WI38 (cell line): ENCODE data around the gene KIF16B.

Experiments
- H3K4me3 ChIP-seq: 2 replicates; pipeline ENCODE4 v1.5.1; 2011; ENCODE audit warnings: low read depth, mild to moderate bottlenecking, control low read depth, low read length
- CTCF ChIP-seq: IDR thresholded peaks from 2 replicates; pipeline ENCODE4 v1.5.1; 2012; ENCODE audit warnings: low read depth, mild to moderate bottlenecking, control low read depth, low read length

Gene KIF16B

GRCh38 chr20:16616317-16616716 is 43.1 kb upstream of the KIF16B start:
- TF ChIP-seq CTCF = no peak
- no peak overlapping the region for H3K4me3 ChIP-seq

DNA sequence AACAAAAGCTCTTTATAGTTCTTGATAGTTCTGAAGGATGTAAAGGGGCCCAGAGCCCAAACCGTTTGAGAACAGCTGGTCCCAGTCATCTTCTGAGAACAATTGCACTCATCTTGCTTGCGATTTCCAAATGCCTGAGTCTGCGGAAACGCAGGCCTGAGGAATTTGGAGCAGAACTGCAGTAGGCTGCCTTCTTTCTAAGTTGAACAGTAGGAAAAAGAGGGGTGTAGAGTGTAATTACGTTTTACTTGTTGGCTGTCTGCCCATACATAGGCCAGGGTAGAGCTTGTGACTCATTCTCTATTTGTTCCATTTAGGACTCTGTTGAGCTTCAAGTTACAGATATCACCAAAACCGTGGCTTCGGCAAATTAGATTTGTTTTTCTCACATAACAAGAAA is 42.0 kb upstream of the KIF16B start:
- no peak overlapping the region for H3K4me3 ChIP-seq
- TF ChIP-seq CTCF = no peak

- no peak overlapping the region for H3K4me3 ChIP-seq
- TF ChIP-seq CTCF = no peak
Measured at GRCh38 chr20:16613954-16614353, 40.7 kb upstream of the KIF16B start.

DNA sequence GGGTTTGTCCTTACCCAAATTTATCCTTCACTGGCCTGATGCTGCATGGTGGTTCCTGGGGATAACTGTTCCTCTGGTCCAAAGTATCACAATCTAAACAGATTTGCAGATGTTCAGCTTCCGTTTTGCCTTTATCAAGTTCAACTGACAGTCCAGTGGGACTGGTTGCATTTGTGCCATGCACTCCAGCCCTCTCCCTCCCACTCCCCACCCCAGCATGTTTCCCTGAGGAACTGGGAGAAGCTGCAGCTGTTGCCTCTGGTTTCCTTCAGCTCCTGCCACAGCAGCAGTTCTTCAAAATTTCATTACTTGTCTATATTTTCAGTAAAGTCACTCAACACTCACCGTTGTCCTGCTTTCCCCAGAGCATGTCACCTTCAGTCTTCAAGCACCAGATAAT is 39.5 kb upstream of the KIF16B start:
- no peak overlapping the region for H3K4me3 ChIP-seq
- TF ChIP-seq CTCF = no peak

GRCh38 chr20:16611817-16612216 is 38.6 kb upstream of the KIF16B start:
- no peak overlapping the region for H3K4me3 ChIP-seq
- TF ChIP-seq CTCF = no peak

GRCh38 chr20:16609066-16609465 is 35.8 kb upstream of the KIF16B start:
- TF ChIP-seq CTCF = no peak
- no peak overlapping the region for H3K4me3 ChIP-seq

DNA sequence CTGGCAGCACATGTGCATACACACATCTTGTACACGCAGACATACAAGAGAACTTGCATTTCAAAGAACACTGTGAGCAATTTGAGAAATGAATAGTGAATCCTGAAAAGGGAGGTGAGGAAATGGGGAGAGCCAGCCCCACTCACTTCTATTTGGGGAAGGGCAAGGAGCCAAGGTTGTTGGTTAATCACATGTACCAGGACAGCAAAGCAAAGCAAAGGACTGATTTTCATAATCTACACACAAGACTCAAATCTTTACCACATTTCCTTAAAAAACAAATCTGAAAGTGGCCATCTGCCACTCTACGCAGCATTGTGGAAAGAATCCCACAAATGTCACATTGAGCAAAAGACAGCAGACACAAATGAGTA is 35.0 kb upstream of the KIF16B start:
- no peak overlapping the region for H3K4me3 ChIP-seq
- no peak for TF ChIP-seq CTCF
